Nucleus accumbens (tissue), 56 donors: ENCODE results near the gene OBSCN.
"Not testable (repeated sequence)": the region's sequence is repeated elsewhere in the genome, so short reads cannot be mapped to it uniquely, and the experiment has no call there.

Source experiments
- DNase-seq, 56 donors: peaks; one replicate each; lab custom pipeline; 2025; lab: John Stamatoyannopoulos, UW

Gene OBSCN

DNA sequence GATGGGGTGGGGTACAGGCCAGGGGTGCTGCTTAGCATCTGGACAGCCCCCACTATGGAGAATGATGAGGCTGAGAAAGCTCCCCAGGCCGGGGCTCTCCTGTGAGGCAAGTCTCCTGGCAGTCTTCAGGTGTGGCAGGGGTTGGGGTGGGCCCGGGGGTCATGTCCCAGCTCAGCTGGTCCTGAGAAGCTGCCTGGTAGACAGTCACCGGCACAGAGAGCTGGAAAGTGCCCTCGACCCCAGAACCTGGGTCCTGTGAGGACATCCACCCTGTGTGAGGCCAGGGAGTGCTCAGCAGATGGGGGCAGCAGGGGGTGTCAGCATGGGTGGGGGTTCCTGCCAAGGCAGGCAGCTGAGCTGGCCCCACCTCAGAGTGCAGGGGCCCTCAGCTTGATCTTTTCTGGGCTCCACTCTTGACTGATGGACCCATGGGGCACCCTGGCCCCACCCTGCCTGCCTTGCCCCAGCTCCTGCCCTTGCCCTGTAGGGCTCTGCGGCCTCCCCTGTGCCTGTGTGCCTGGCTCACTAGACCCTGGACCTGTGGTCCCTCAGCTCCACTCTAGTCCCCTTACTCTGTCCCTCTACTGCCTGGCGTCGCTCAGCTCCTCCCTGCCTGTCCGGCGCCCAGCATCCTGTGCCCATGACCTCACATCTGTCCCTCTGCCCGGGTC is 36.5 kb upstream of the OBSCN start:
- DNase-seq: no peak

DNA sequence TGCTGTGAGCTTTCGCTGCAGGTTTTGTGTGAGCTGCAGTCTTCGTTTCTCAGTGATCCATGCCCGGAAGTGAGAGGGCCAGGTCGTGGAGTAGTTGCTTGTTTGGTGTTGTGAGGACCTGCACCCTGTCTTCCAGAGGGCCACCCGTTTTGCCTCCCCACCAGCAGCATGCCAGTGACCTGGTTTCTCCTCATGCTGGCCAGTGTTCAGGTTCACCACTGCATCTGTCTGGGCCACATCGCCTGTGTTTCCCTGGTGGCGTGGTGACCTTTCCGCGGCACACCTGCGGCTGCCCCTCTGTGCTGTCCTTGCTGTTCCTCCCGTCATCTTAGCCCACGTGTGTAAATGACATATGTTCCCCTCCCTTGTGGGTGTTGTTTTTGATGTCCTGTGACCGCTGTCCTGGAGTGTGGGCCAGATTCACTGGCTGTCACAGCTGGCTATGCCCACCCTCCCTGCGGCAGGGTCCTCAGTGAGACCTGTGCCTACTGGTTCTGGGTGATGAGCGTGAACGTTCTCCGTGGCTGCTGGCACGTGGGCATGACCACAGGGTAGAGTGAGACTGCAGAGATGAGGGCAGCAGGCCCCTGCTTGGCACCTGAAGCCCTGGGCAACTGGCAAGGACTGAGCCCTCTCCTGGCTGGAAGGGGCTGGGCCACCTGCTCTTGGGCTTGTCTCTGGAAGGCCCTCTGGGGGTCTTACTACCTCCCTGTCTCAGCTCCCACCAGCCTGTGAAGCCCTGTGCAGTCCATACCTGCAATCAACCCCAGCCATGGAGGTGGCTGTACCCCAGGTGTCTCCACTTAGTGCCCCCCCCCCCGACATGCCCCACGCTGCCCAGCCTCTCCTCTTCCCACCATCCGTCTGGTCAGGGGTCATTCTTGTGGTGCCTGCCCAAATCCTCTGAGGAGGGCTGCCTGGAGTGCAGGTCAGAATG is 35.0 kb upstream of the OBSCN start:
- no peak for DNase-seq

DNA sequence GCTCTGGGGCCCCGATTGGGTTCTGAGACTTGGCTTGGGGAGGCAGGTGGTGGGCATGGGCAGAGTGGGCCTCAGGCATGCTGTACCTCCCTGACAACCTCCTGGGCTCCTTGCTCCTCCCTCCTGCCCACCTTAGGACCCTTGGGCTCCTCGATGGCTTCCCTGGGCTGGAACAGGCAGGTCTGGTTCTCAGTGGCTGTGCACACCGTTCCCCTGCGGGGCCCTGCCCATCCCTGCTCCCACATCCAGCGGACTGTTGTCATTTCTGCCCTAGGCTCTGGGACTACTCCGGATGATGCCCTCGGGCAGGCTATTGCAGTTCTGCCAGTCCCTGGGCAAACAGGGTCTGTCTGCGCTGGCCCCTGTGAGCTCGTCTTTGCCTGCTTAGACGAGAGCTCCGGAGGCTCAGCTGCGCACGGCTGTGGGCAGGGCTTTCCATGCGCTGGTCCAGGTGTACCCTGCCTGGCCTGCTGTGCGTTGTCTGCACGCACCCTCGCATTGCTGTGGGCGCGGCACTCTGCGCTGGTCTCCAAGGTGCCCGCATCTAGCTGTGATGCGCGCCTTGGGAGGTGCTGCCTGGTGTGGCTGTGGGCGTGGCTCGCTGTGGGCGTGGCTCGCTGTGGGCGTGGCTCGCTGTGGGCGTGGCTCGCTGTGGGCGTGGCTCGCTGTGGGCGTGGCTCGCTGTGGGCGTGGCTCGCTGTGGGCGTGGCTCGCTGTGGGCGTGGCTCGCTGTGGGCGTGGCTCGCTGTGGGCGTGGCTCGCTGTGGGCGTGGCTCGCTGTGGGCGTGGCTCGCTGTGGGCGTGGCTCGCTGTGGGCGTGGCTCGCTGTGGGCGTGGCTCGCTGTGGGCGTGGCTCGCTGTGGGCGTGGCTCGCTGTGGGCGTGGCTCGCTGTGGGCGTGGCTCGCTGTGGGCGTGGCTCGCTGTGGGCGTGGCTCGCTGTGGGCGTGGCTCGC is 34.0 kb upstream of the OBSCN start:
- not testable (repeated sequence) for DNase-seq

DNA sequence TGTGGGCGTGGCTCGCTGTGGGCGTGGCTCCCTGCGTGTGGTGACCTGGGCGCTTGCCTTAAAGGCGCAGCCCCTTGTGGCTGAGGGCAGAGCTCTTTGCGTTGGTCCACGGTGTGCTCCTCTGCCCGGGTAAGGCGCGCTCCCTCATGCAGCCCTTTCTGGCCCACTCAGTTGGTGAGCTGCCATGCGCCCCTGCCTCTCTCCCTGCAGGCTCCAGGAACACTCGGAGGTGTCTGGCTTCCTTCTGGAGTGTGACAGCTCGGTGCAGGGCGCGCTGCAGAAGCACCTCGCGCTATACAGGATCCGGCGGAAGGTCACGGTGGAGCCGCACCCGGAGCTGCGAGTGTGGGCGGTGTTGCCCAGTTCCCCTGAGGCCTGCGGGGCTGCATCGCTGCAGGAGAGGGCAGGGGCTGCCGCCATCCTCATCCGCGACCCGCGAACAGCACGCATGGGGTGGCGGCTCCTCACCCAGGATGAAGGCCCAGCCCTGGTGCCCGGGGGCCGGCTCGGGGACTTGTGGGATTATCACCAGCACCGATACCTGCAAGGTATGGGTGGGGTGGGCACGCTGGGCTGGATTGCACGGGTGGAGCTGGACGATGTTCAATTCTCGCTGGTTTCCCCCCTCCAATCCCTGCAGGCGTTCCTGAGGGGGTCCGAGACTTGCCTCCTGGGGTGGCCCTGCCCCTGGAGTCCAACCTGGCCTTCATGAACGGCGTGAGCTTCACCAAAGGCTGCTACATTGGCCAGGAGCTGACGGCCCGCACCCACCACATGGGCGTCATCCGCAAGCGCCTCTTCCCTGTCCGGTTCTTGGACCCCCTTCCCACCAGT is 33.1 kb upstream of the OBSCN start:
- DNase-seq: no peak

DNA sequence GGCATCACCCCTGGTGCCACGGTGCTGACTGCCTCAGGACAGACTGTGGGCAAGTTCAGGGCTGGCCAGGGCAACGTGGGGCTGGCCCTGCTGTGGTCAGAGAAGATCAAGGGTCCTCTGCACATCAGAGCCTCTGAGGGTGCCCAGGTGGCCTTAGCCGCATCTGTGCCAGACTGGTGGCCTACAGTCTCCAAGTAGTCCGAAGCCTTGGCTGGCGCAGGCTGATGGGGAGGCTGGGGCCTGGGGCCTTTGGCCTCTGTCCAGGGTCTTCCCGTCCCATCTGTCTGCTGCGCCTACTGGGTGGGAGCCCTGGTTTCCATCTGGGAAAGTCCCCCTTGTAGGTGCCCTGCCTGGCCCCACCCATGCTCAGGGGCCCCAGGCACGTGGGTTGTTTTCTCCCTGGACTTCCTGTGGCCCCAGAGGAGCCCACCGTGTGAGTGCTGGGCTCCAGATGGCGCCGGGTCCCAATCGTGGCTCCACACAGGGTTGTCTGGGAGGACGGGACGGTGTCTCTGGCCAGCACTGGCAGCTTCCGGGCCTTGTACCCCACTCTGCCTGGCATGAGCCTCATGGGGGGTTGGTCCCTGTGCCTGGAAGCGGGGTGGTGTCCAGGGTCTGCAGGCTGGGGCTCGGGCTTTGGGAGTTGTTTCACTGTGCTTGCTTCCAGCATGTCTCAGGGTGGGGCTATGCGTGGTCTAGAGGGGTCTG is 32.4 kb upstream of the OBSCN start:
- no peak for DNase-seq

DNA sequence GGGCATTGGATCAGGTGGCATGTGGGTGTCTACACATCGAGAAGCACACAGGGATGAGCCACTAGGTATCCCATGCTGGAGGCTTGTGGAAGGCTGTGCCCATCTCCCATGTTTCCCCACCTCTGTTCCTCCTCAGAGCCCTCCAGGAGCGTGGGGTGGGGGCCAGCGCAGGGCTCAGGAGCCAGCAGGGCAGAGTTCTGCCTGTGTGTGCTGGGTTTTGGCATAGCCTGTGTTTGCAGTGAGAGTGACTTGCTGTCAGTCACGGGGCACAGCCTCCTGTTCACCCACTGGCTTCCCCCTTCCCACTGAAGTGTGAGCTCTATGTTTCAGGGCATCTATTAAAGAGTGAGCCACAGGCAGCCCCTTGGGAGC is 31.8 kb upstream of the OBSCN start:
- no peak for DNase-seq

DNA sequence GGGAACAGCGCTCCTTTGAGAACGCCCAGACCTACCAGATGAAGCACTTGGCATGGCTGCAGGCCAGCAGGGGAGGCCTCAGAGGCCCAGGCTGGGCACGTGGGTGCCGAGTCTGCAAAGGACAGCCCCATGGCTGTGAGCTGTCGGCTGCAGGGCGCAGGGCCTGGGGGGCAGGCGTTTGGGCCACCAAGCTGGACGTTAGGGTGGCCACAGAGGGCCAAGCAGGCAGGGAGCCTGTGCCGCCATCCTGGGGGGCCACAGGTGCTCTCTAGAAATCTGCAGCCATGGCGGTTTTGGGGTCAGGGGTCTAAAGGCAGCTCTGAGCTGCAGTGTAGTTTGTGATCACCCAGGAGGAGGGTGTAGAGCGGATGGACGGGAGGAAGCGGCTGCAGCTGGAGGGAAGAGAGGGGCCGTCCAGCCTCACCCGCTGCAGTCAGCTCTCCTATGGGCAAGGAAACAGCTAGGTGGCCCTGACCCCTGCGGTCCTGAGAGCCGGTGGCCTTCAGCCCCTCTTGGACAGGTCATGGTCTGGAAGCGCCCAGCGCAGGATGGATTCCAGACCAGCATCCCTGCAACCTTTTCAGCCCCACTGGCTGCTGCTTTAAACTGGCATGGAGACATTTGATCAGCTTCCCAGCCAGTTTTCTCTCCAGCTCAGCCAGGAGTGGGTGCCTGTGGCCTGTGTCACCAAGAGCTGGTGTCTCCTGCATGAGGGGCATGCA is 31.2 kb upstream of the OBSCN start:
- peak in 6 of 56 donors; percentile 7 to 48 (median 20) for DNase-seq

DNA sequence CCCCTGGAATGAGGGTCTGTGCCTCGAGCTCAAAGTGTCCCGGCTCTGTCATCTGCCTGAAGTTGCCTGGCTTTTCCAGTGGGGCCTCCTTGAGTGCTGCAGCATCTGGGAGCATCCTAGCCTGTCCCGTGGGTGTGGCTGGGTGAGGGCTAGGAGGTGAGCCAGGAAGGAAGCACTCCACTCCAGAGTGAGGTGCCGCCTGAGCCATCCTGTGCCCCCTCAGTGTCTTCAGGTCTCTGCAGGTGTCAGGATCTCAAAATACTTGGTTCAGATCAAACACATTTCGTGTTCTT is 30.7 kb upstream of the OBSCN start:
- DNase-seq: no peak

DNA sequence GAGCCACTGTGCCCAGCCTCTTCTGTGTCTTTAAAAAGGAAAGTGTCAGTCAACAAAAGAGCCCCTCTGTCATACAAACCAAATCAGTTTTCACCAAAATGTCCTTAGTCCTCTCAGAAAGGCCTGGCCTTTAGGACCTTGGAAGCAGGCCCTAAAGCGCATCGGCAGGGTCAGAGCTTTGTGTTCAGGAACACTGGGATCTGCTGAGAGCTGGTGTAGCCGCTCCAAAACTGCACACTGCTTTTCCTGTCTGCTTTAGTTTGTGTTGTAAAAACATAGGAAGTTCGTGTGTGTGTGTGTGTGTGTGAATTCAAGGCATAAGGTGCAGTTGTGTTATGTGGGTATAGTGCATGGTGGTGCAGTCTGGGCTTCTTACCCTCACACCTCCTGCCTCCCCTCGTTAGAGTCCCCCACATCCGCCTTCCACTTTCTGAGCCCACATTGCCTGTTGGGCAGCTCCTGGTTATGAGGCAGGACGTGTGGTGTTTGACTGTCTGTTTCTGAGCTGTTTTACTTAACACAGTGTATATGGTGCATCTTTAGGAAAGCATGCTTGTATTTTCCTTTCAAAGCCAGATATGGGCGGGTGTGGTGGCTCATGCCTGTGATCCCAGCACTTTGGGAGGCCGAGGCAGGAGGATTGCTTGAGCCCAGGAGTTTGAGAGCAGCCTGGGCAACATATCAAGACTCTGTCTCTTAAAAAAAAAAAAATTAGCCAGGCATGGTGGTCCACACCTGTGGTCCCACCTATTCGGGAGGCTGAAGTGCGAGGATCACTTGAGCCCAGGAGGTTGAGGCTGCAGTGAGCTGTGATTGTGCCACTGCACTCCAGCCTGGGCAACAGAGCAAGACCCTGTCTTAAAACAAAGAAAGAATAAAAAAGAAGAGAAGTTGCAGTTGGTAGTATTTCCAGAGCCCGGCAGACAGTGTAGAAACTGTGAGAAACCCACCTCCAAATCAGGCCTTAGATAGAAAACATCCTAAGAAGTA is 29.8 kb upstream of the OBSCN start:
- DNase-seq: no peak

DNA sequence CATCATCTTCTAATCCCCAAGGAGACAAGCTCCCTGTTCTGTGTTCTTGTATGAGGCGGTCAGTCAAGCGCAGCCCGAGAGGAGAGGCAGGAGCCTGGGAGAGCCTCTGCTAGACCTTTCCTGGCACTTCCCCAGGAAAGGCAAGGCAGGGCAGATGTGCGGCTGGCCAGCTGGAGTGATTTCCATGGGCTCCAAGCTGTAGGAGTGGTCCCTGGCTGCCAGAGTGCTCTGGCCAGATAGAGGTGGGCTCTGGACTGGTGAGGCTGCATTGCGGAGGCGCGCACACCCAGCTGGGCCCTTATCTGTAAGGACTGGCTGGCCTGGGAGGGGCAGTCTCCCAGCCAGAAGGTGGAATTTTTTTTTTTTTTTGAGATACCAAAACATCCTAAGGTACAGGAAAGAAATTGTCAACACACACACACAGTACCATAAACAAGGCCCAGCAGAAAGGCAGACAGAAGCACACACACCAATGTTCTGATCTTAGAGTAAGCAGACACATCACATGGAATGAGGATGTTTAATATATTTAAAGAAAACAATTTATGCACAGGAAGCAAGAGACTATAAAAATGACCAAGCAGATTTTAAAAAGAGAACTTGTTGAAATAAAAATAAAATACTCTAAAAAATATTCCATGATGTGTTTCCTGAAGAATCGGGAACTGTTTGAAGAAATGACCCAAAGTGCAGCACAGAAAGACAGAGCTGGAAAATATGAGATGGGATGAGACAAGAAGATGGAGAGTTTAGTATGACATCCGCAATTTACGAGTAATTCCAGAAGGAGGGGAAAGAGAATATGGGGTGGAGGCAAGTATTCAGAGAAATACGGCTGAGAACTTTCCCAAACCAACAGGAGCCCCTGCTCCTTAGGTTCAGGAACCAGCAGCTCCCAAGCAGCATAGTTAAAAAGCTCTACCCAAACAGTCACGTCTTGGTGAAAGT is 28.8 kb upstream of the OBSCN start:
- DNase-seq: no peak

DNA sequence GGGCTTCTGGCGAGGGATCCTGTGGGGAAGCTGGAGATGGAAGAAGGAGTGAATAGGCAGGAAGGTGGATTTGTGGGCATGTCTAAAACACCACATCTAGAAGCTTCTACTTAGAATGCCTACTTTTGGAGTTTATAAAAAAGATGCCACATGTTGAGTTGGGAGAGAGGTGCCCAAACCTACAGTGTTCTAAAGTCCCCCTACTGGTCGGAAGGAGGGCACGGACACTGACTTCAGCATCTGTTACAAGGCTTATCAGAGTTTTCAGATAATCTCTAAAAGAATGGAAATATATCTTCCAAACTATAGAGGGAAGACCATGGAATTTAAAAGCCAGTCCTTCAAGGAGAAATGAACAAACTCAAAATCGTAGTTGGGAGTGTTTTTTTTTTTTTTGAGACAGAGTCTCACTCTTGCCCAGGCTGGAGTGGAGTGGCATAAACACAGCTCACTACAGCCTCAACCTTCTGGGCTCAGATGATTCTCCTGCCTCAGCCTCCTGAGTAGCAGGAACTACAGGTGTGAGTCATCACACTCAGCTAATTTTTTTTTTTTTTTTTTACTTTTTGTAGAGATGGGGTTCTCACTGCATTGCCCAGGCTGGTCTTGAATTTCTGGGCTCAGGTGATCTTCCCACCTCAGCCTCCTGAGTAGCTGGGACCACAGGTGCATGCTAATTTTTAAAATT is 27.4 kb upstream of the OBSCN start:
- no peak for DNase-seq

DNA sequence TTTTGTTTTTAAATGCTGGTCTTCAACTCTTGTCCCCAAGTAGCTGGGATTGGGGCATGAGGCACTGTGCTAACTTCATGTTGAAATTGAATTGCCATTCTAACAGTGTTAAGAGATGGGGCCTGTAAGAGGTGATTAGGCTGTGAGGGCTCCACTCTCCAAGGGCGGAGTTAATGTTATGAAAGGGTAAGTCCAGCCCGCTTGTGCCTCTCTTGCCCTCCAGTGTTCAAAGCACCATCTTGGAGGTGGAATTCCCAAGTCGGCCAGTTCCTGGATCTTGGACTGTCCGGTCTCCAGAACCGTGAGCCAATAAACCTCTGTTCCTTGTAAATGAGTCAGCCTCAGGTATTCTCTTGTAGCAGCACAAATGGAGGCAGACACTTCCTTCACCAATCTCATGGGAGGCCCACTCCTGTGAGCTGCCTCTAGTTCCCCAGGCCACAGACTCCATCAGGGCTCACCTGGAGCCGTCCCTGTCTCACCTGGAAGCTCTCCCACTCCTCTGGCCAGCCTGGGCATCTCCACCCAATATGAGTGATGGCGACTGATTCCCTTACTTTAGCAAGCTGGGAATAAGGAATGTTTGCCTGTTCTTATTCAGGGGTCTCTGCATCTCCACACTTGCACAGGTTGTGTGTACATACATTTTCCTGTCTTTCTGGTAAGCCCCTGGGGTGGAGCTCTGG is 26.7 kb upstream of the OBSCN start:
- no peak for DNase-seq

DNA sequence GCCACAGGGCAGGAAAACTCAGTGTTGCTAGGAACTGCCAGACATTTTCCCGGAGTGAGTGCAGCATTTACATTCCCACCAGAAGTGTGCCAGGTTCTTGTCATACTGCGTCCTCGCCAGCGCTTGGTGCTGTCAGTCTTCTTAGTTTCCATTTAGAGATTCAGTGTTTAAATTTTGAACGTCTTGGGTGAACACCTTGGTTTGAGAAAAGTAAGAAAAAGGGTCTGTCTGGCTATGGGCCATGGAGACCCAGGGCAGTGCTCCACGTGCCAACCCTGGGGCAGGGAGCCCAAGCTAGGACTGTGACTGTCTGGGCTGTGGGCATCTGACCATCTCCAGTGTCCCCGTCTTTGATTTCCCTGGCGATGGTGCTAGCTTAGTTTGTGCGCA is 26.2 kb upstream of the OBSCN start:
- no peak for DNase-seq

DNA sequence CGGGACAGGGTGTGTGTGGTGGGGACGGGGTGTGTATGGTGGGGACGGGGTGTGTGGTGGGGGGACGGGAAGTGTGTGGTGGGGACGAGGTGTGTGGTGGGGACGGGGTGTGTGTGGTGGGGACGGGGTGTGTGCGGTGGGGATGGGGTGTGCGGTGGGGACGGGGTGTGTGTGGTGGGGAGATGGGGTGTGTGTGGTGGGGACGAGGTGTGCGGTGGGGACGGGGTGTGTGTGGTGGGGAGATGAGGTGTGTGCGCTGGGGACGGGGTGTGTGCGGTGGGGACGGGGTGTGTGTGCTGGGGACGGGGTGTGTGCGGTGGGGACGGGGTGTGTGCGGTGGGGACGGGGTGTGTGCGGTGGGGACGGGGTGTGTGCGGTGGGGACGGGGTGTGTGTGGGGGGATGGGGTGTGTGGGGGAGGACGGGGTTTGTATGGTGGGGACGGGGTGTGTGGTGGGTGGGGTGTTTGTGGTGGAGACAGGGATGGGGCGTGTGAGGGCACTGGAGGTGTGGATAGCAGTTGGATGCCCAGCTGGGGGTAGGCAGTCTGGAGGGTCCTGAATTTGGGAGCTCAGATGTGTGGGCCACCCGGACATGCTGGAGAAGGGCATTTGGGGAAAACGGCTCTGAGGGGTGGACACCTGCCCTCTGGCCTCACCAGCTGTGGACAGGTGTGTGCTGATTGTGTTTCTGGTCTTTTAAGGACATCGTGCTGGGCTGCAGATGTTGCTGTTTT is 25.4 kb upstream of the OBSCN start:
- no peak for DNase-seq

DNA sequence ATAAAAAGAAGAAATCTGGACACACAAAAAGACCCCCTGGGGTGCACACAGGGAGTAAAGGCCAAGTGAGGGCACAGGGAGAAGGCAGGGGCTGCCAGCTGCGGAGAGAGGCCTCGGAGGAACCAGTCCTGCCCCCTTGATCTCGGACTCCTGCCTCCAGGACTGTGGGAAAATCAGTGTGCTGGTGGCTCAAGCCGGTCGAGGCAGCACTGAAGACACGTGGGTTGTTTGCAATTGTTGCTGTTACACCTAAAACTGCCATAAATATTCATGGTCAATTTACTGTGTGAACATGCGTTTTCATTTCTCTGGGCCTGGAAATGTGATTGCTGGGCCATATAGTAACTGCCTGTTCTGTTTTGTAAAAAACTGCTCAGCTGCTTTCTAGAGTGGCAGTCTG is 23.7 kb upstream of the OBSCN start:
- no peak for DNase-seq
